Activated CD4-positive, alpha-beta T cell treated with anti-CD3 and anti-CD28 coated beads, Interleukin-2, amount 50 U/mL, for 48 hours (primary cell): ENCODE data around the gene UCP1.
A peak's percentile ranks its signal among the peaks of the same experiment; 100 is the strongest.
"Not testable (repeated sequence)": the region's sequence is repeated elsewhere in the genome, so short reads cannot be mapped to it uniquely, and the experiment has no call there.

Experiments used
- DNase-seq, 2 experiments: peaks; one replicate each; pipeline ENCODE4 v3.0.0-alpha.2; 2020

The UCP1 gene

DNA sequence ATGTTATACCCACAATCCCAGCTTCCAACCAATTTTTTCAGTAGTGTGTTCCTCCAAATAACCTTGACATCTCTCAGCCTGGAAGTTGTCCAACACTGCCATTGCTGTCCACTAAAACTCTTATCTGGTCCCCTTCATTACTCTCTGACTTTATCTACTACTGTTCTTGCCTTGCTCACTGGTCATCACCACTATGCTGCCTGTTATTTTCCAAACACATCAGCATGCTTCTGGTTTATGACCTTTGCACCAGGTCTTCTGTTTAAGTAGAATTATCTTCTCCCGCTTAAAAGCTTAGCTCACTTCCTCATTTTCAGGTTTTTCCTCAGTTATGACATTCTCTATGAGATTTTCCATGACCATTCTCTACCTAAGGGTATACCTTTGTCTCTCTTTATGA, 39.3 kb downstream of the UCP1 start:
- no peak for DNase-seq

DNA sequence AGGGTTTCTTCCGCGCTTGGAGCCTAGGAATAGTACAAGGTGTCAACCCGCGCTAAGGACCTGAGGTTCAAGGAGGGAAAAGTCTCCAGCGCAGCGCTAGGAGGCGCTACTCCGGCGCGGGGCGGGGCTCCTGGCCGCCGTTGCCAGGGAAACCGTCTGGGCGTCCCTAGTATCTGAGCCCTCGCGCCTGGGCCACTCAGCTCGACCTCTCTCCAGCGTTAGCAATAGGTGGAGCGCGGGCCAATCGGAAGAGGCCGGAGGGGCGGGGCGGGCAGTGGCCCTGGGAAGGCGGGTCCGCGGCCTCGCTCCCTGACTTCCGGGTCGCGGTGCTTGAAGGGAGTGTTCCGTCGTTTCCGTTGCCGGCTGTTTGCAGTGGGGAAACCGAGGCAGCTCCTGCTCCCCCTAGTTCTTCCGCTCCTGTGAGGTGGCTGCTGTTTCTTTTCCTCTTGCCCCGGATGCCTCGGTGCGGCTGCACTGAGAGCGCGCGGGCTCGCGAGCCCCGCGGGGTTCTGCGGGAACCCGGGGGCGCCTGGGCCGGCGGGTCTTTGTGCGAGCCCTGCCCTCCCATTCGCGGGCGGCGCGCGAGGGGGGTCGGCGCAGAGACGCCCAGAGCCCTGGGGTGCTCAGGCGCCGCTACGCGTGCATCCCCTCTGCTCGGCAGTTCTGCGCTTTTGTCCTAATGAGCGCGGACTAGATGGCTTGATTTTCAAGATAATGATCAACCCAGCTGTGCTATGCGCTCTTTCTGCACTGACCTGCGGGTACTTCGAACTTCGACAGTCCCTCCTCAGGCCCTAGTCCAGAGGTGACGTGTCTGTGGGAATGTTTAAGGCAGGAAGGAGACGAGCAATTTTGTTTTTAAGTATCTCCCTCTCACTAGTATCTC, 44.7 kb downstream of the UCP1 start, which contains the start of gene ELMOD2:
ELMOD2 (plus strand) TSS at position 312 of the 886 bp plus-strand sequence. CDS start 1,261 bp downstream, outside the sequence.
- peak; percentile 96 to 97 for DNase-seq

GRCh38 chr4:140523370-140523856, 45.3 kb downstream of the UCP1 start:
- DNase-seq = no peak

- no peak for DNase-seq
Measured at GRCh38 chr4:140515423-140515822, 53.3 kb downstream of the UCP1 start.

GRCh38 chr4:140513765-140514164, 55.0 kb downstream of the UCP1 start:
- DNase-seq = not testable (repeated sequence)
